ENCODE data around the gene ZFHX2. TPM values are rescaled to one million over a fixed set of nuclear protein-coding genes. Genes with fewer than 3 reads are reported as not detected.
"Not testable (repeated sequence)": the region's sequence is repeated elsewhere in the genome, so short reads cannot be mapped to it uniquely, and the experiment has no call there.

The ZFHX2 gene
- total RNA-seq, result under 1 TPM; 0.59 to 0.85 TPM

GRCh38 chr14:23551266-23552028, at the start of gene ZFHX2:
Gene ZFHX2 (minus strand): TSS chr14:23551765. CDS start chr14:23535325, 16,440 bp downstream.
- no peaks in the 10 kb centered on the region for H3K27me3 ChIP-seq
- peaks cover 0 to 22% of the 10 kb centered on the region in 2 donors for H3K4me1 ChIP-seq
- H3K36me3 ChIP-seq, result no peaks in the 10 kb centered on the region
- peak within 1 kb of the TSS; percentile 55 to 66 for H3K4me3 ChIP-seq
- DNase-seq (ENCODE audit: low spot score), result peak; percentile 69
- H3K9me3 ChIP-seq, result no peaks in the 10 kb centered on the region
- TF ChIP-seq, protein P1, sequence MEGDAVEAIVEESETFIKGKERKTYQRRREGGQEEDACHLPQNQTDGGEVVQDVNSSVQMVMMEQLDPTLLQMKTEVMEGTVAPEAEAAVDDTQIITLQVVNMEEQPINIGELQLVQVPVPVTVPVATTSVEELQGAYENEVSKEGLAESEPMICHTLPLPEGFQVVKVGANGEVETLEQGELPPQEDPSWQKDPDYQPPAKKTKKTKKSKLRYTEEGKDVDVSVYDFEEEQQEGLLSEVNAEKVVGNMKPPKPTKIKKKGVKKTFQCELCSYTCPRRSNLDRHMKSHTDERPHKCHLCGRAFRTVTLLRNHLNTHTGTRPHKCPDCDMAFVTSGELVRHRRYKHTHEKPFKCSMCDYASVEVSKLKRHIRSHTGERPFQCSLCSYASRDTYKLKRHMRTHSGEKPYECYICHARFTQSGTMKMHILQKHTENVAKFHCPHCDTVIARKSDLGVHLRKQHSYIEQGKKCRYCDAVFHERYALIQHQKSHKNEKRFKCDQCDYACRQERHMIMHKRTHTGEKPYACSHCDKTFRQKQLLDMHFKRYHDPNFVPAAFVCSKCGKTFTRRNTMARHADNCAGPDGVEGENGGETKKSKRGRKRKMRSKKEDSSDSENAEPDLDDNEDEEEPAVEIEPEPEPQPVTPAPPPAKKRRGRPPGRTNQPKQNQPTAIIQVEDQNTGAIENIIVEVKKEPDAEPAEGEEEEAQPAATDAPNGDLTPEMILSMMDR (IDR thresholded peaks at IDR 0.05), result no peak
- peak within 1 kb of the TSS; percentile 38 to 49 for H3K27ac ChIP-seq

- no peaks in the 10 kb centered on the region for H3K27me3 ChIP-seq
- no peak overlapping the region for H3K27ac ChIP-seq
- peaks cover 0 to 5% of the 10 kb centered on the region in 2 donors for H3K9me3 ChIP-seq
- no peak for DNase-seq (ENCODE audit: low spot score)
- H3K4me1 ChIP-seq, result no peaks in the 10 kb centered on the region
- H3K4me3 ChIP-seq, result no peak overlapping the region
- H3K36me3 ChIP-seq, result no peaks in the 10 kb centered on the region
- TF ChIP-seq, protein P1 (IDR thresholded peaks at IDR 0.05), result no peak
These were observed 49.2 kb upstream of the ZFHX2 start for GRCh38 chr14:23600806-23601205.

DNA sequence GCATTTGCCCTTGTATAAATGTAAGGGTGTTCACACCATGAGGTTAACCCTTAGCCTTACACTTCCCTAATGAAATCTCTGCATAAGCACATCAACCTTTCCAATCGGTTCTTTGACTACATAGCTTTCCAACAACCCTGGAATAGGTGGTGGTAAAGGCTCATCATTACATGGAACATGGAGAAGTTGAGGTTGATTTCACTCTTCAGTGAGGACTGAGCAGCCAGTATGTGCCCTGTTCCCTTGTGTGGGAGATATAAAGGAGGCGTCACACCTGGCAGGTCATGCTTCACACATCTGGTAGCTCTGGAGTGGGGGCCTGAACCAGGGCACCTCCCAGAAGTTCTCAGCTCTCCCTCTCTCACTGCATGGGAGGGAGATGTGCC, 48.8 kb upstream of the ZFHX2 start:
- no peak for DNase-seq (ENCODE audit: low spot score)
- Histone ChIP-seq H3K9me3 (peaks cover 0 to 5% of the 10 kb centered on the region in 2 donors), H3K36me3 (no peaks in the 10 kb centered on the region), H3K27me3 (no peaks in the 10 kb centered on the region), H3K4me1 (no peaks in the 10 kb centered on the region), H3K27ac (no peak overlapping the region), H3K4me3 (no peak overlapping the region)
- TF ChIP-seq, protein P1 (IDR thresholded peaks at IDR 0.05), result no peak

- not testable (repeated sequence) for H3K36me3 ChIP-seq; H3K4me3 ChIP-seq; H3K4me1 ChIP-seq; H3K9me3 ChIP-seq; H3K27me3 ChIP-seq; DNase-seq (ENCODE audit: low spot score); H3K27ac ChIP-seq
These were observed 42.6 kb upstream of the ZFHX2 start for GRCh38 chr14:23594191-23594590.

DNA sequence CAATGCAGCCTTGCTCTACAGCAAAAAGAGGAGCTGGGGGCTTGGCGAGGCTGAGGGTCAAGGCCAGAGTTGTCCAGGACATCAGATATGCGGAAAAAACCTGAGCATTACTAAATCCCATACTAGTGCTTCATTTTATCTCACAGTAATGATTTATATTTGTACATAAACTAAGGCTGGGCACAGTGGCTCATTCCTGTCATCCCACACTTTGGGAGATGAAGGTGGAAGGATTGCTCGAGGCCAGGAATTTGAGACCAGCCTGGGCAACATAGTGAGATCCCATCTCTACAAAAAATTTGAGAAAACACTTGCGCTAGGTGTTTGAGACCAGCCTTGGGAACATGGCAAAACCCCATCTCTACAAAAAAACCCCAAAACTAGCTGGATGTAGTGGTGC, 38.6 kb upstream of the ZFHX2 start:
- H3K4me3 ChIP-seq, result no peak overlapping the region
- TF ChIP-seq, protein P1 (IDR thresholded peaks at IDR 0.05), result no peak
- no peaks in the 10 kb centered on the region for H3K36me3 ChIP-seq
- no peaks in the 10 kb centered on the region for H3K9me3 ChIP-seq
- no peak overlapping the region for H3K27ac ChIP-seq
- DNase-seq (ENCODE audit: low spot score), result no peak
- H3K4me1 ChIP-seq, result peaks cover 0 to 5% of the 10 kb centered on the region in 2 donors
- H3K27me3 ChIP-seq, result no peaks in the 10 kb centered on the region

- H3K27ac ChIP-seq, result no peak overlapping the region
- no peak overlapping the region for H3K4me3 ChIP-seq
- peaks cover 0 to 5% of the 10 kb centered on the region in 2 donors for H3K4me1 ChIP-seq
- H3K27me3 ChIP-seq, result no peaks in the 10 kb centered on the region
- no peak for DNase-seq (ENCODE audit: low spot score)
- no peaks in the 10 kb centered on the region for H3K36me3 ChIP-seq
- H3K9me3 ChIP-seq, result no peaks in the 10 kb centered on the region
- TF ChIP-seq, protein P1 (IDR thresholded peaks at IDR 0.05), result no peak
These were observed 38.0 kb upstream of the ZFHX2 start for GRCh38 chr14:23589606-23590005.
